ENCODE results near the gene ZBTB7B.
"Not testable (repeated sequence)": the region's sequence is repeated elsewhere in the genome, so short reads cannot be mapped to it uniquely, and the experiment has no call there.

ZBTB7B gene

GRCh38 chr1:154969246-154969645 lies 33.4 kb upstream of the ZBTB7B start:
- no peak for DNase-seq

DNA sequence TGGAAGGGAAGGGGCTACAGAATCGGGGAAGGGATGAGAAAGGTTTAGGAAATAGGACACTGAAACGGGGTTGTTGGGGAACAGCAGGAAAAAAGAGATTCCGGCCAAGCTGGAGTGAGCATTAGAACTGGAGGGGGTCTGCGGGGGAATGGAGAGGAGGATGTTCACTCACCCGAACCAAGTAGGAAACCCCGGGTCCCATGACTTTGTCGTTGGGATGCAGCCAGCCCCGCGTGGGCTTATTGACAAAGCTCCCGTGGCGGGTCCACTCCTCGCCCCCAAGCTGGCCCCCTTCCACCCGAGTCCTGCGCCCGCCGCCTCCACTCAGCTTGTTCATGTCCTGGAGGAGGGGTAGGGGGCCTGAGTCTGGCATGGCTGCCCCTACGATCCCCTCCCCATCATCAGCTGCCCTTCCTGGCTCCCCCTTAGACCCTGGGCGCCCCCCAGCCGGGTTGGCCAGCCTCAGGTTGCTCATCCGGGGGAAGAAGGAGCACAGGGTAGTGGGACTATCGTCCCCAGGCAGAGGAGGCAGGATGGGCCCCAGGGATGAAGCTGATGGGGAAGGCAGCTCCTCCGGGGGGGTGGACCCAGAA lies 32.6 kb upstream of the ZBTB7B start:
- DNase-seq: no peak

DNA sequence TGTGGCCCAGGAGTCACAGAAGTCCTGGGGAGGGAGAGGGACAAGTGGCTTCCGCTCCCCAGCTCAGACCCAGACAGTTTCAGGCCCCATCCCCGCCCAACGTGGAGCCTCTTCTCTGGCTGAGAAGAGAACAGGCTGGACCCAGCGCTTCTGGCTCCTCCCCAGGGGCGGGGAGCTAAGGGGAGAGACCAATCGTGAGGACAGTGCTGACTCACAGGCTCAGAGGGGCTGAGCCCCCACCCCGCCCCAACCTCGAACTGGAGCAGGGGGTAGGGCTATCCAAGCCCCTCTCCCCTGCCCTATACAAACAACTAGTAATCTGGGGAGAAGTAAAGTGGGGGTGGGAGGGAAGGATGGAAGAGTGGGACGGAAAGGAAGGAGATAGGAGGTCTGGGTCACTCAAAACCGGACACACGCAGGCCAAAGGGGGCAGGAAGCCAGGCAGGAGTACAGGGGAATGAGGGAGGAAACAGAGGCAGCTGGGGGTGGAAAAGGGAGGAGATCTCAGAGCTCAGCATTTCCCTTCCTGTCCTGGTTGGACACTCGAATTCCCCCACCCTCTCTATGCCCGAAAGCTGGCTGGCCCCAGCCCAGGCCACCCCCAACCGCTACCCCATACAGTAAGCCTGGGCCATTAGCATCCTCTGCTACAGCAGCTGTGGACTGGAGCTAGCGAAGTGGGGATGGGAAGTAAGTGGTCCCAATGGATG lies 31.8 kb upstream of the ZBTB7B start, which contains the start of gene SHC1:
Gene SHC1, minus strand, starts transcription at position 117 of the 710 bp plus-strand sequence. CDS start 221 bp downstream, outside the sequence.
- DNase-seq: no peak

GRCh38 chr1:154971341-154971998 lies 31.1 kb upstream of the ZBTB7B start:
- DNase-seq: no peak

DNA sequence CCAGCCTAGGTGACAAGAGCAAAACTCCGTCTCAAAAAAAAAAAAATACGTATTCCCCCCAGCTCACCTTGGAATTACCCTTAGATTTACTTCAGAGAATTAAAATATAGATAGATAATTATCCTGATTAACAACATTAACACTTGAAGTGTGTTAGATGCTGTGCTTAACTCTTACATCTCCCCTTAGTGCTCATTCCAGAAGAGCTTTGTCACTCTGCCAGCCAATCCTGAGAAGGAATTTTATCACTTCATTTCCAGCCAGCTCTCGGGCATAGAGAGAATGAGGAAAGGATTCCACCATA lies 30.4 kb upstream of the ZBTB7B start:
- no peak for DNase-seq

DNA sequence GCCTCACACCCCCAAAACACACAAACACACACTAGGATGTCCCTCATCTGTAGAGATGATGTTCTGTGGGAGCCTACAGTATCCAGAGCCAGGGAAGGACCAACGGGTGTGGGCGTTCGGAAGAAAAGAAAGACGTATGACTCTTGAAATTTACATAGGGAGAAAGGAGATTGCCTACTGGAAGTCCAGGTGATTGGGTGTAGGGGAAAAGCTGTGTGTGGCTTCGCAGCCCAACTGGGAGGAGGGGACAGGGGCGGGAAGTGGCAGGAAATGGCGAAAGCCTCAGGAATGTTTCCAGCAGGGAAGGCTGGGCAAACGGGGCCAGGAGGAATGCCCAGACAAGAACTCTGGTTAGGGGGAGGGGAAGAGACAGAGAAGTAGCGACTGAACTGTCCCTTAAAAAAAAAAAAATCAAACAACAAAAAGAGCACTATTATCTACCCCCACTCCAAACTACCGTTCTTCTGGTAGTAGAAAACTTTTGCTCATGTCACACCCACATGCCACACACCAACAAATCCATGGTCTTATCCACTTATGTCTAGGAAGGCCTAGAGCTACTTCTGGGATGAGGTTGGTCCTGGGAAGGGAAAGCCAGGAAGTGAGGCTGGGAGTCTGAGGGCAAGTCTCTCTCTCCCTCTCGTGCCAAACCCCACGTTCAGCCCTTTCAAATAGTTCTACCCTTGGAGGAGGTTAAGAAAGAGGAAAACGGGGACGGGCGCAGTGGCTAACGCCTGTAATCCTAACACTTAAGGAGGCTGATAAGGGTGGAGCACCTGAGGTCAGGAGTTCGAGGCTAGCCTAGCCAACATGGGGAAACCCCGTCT lies 29.9 kb upstream of the ZBTB7B start:
- DNase-seq: no peak

GRCh38 chr1:154973344-154974101 lies 29.1 kb upstream of the ZBTB7B start:
- peak; percentile 79 for DNase-seq

DNA sequence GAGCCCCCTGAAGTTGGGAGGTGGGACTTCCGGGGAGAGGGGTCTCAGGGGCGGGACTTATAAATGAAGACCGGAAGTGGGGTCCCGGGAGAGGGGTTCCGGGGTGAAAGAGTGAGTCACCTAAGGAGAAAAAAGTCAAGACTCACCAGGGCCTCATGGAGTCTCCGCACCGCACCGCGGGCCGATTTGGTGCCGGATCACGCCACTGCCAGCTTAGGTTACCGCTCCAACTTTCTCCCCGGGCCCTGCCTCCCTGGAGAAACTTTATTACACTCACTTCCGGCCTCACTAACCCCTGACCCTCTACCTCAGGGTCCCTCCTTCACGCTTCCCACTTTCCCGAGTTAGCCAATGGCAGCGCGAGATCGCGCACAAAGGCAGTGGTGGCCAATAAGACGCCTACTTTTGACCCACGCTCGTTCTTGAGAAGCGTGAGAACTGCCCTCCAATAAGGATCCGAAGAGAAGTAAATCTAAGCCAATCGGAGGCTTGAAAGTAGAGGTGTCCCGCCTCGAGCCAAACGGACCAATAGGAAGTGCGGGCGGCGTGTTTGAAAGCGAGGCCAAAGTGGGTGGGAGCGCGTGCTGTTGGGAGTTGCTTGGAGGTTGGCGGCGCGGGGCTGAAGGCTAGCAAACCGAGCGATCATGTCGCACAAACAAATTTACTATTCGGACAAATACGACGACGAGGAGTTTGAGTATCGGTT lies 28.3 kb upstream of the ZBTB7B start, which contains the start of gene CKS1B:
Gene CKS1B, plus strand, starts transcription at position 580 of the 706 bp plus-strand sequence. Its CDS starts 65 bp downstream, at position 645.
- DNase-seq: peak; percentile 100

- DNase-seq: peak; percentile 91
Observed at GRCh38 chr1:154974808-154975408, 27.7 kb upstream of the ZBTB7B start.

GRCh38 chr1:154975409-154976059 lies 27.1 kb upstream of the ZBTB7B start:
- peak; percentile 33 for DNase-seq

GRCh38 chr1:154977762-154978161 lies 24.8 kb upstream of the ZBTB7B start:
- DNase-seq: not testable (repeated sequence)

DNA sequence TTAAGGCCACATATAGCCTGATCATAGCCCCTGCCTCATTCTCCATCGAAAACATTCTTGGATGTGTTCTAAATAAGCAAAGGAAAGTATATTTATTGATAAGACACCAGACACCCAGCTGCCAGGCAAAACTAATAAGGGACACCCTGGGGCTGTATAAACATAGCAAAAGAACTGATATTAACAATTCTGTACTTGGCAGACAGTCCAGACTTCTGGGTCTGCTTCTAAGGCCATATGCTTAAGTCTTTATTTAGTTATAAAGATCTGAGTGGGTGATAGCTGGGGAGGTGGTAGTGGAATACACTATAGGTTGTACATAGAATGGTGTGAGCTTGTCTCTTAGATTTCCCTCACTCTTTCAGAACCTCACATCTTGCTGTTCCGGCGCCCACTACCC lies 24.2 kb upstream of the ZBTB7B start:
- no peak for DNase-seq

GRCh38 chr1:154982341-154982740 lies 20.3 kb upstream of the ZBTB7B start:
- no peak for DNase-seq

DNA sequence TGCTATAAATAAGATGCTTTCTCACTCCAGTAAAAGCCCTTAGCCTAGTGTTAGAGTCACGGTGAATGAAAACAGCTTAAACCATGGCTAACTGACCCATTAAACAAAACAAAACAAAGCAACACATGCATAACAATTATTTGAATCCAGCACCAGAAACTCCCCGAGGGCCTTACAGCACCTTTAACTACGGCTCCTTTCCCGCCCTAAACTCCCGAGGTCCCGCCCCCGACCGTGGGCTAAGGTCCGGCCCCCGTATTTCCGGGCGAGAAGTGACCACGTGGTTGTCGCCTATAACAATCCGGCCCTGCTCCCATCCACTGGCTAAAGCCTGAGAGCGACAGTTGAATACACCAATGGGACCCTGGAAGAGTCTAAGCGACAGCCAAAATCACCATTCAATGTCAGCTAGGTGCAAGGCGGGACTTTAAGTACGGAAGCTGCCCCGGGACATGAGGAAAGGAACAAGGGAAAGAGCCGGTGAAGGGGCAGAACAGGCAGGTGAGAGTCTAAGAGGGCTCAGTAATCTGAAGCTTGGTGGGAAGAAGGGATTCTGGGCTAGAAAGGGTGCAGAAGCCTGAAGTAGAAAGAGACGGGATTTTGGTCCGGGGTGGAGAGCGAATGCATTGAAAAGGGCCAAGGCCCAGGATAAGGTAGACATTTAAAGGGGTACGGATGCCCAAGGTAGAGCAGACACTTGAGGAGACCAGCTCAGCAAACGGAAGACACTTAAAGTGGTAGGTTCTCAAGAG lies 19.5 kb upstream of the ZBTB7B start, which contains the start of gene FLAD1:
Gene FLAD1, plus strand, starts transcription at position 448 of the 752 bp plus-strand sequence. CDS start 351 bp downstream, outside the sequence.
- peak; percentile 99 for DNase-seq

GRCh38 chr1:154983776-154984466 lies 18.7 kb upstream of the ZBTB7B start:
- no peak for DNase-seq

GRCh38 chr1:154986736-154987135 lies 15.9 kb upstream of the ZBTB7B start:
- DNase-seq: not testable (repeated sequence)

DNA sequence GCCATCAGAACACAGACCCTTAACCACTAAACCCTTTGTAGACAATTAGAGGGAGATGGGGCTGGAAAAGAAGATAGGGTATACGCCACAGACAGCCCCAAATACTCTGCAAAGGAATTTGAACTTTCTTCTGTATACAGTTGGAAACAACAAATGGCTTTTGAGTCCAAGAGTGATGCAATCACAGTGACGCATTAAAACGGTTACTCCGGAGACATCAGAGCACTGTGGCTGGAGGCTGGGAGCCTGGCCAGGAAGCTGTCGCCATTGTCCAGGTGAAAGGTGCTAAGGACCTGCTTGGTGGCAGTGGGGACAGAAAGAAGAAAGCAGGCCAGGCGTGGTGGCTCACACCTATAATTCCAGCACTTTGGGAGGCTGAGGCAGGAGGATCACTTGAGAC lies 15.3 kb upstream of the ZBTB7B start:
- DNase-seq: no peak

- DNase-seq: no peak
Observed at GRCh38 chr1:154988058-154988954, 14.3 kb upstream of the ZBTB7B start.
